Loucy (cell line): ENCODE data around the gene MPV17.

Source experiments
- H2AFZ ChIP-seq: fragments of 200-600 bp; sonication (generic); 2 replicates; pipeline ENCODE4 v1.6.0; 2016; ENCODE audit warnings: antibody characterized with exemption, mild to moderate bottlenecking, low read length, moderate library complexity
- H3F3A ChIP-seq: fragments of 200-600 bp; 2 replicates; pipeline ENCODE4 v1.6.0; 2016; ENCODE audit warnings: antibody characterized with exemption, low read depth, mild to moderate bottlenecking
- H3K27me3 ChIP-seq: fragments of 200-600 bp; sonication (generic); 2 replicates; pipeline ENCODE4 v1.6.1; 2014; ENCODE audit warnings: low read length, mild to moderate bottlenecking; ENCODE audit not compliant: insufficient read depth, poor library complexity, severe bottlenecking
- H3K36me3 ChIP-seq: fragments of 200-600 bp; sonication (generic); 2 replicates; pipeline ENCODE4 v1.6.1; 2016; ENCODE audit warnings: low read length; ENCODE audit not compliant: insufficient read depth
- H3K4me1 ChIP-seq: fragments of 200-600 bp; sonication (generic); 2 replicates; pipeline ENCODE4 v1.5.1; 2014; ENCODE audit warnings: low read length, mild to moderate bottlenecking; ENCODE audit not compliant: insufficient read depth, poor library complexity, severe bottlenecking
- H3K4me2 ChIP-seq: fragments of 200-600 bp; sonication (generic); 2 replicates; pipeline ENCODE4 v1.6.0; 2014; ENCODE audit warnings: antibody characterized with exemption, low read length, low read depth, mild to moderate bottlenecking; ENCODE audit not compliant: poor library complexity, severe bottlenecking
- H3K4me3 ChIP-seq: fragments of 200-600 bp; sonication (generic); 2 replicates; pipeline ENCODE4 v1.5.1; 2014; ENCODE audit warnings: low read length, mild to moderate bottlenecking, mixed read lengths; ENCODE audit not compliant: poor library complexity, severe bottlenecking
- H3K79me2 ChIP-seq: fragments of 200-600 bp; sonication (generic); 2 replicates; pipeline ENCODE4 v1.6.1; 2014; ENCODE audit warnings: low read length; ENCODE audit not compliant: insufficient read depth
- H3K9ac ChIP-seq: fragments of 200-600 bp; sonication (generic); 2 replicates; pipeline ENCODE4 v1.6.0; 2014; ENCODE audit warnings: mild to moderate bottlenecking, low read depth, low read length, moderate library complexity; ENCODE audit not compliant: poor library complexity, severe bottlenecking
- H3K9me2 ChIP-seq: fragments of 200-600 bp; sonication (generic); replicated peaks from 2 replicates; pipeline ENCODE4 v1.6.1; 2016; ENCODE audit warnings: low read depth, low read length, mixed read lengths
- H3K9me3 ChIP-seq: fragments of 200-600 bp; sonication (generic); 2 replicates; pipeline ENCODE4 v1.6.1; 2014; ENCODE audit warnings: mild to moderate bottlenecking, antibody characterized with exemption, low read length, low read depth; ENCODE audit not compliant: insufficient read depth
- H4K20me1 ChIP-seq: fragments of 200-600 bp; sonication (generic); 2 replicates; pipeline ENCODE4 v1.6.0; 2014; ENCODE audit warnings: antibody characterized with exemption, low read length, mild to moderate bottlenecking; ENCODE audit not compliant: insufficient read depth, poor library complexity, severe bottlenecking
- CTCF ChIP-seq: fragments of 200-600 bp; sonication (generic); conservative IDR thresholded peaks from 2 replicates; pipeline ENCODE4 v1.5.1; 2014; ENCODE audit warnings: mild to moderate bottlenecking, antibody characterized with exemption, low read length
- EZH2phosphoT487 ChIP-seq: fragments of 200-600 bp; IDR thresholded peaks from 2 replicates; pipeline ENCODE4 v1.6.1; 2018; ENCODE audit warnings: antibody characterized with exemption, mild to moderate bottlenecking, moderate library complexity, borderline replicate concordance

Gene MPV17

GRCh38 chr2:27265536-27265870 lies 57.4 kb downstream of the MPV17 start:
- no peak overlapping the region for H3K4me2 ChIP-seq
- no peak overlapping the region for H3K9ac ChIP-seq
- H2AFZ ChIP-seq = no peak overlapping the region
- no peaks in the 10 kb centered on the region for H3K27me3 ChIP-seq
- H4K20me1 ChIP-seq = no peaks in the 10 kb centered on the region
- no peaks in the 10 kb centered on the region for H3K36me3 ChIP-seq
- H3K9me3 ChIP-seq = no peaks in the 10 kb centered on the region
- H3F3A ChIP-seq = no peaks in the 10 kb centered on the region
- H3K4me1 ChIP-seq = no peaks in the 10 kb centered on the region
- no peaks in the 10 kb centered on the region for H3K9me2 ChIP-seq
- TF ChIP-seq CTCF = no peak
- no peak for TF ChIP-seq EZH2phosphoT487
- H3K4me3 ChIP-seq = no peak overlapping the region
- H3K79me2 ChIP-seq = no peaks in the 10 kb centered on the region

- Histone ChIP-seq H3K4me3 (no peak overlapping the region), H3K79me2 (no peaks in the 10 kb centered on the region), H3K4me1 (no peaks in the 10 kb centered on the region), H3K9me3 (no peaks in the 10 kb centered on the region), H3K27me3 (no peaks in the 10 kb centered on the region), H3K4me2 (no peak overlapping the region), H4K20me1 (no peaks in the 10 kb centered on the region), H3K9ac (no peak overlapping the region), H3K36me3 (no peaks in the 10 kb centered on the region), H2AFZ (no peak overlapping the region), H3K9me2 (no peaks in the 10 kb centered on the region), H3F3A (no peaks in the 10 kb centered on the region)
- TF ChIP-seq CTCF (no peak), EZH2phosphoT487 (no peak)
These were observed 58.0 kb downstream of the MPV17 start for GRCh38 chr2:27264753-27265535.

GRCh38 chr2:27264253-27264752 lies 58.6 kb downstream of the MPV17 start:
- Histone ChIP-seq H3K4me3 (no peak overlapping the region), H2AFZ (no peak overlapping the region), H4K20me1 (no peaks in the 10 kb centered on the region), H3K4me2 (no peak overlapping the region), H3K9me2 (no peaks in the 10 kb centered on the region), H3F3A (no peaks in the 10 kb centered on the region), H3K27me3 (no peaks in the 10 kb centered on the region), H3K9ac (no peak overlapping the region), H3K79me2 (no peaks in the 10 kb centered on the region), H3K36me3 (no peaks in the 10 kb centered on the region), H3K4me1 (no peaks in the 10 kb centered on the region), H3K9me3 (no peaks in the 10 kb centered on the region)
- TF ChIP-seq CTCF (no peak), EZH2phosphoT487 (no peak)
